Measurements from ENCODE around the gene RAC3.

DNA sequence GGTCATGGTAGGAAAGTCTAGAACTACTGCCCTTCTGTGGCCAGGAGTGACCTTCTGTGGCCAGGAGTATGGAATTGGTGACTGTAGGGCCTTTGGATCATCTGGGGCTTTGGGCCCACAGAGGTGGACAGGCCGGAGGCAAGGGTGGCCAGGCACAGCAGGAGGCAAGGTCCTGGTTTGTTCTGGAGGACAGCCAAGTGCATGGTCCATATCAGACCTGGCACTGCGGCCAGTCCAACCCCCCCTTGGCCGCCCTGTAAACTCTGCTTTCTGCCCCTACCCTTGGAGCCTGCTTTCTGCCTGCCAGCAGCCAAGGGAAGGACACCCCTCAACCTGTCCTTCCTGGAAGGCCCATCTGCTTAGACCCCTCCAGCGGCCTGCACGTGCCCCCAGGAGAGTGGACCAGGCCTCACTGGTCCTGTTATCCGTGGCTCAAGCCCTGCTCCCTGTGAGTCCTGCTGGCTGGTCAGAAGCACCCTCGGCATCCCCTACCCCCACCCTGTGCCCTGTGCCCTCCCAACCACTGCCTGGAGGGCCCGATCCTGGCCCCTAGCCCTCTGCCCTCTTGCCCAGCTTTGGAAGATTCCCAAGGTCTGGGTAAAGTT, 8.3 kb downstream of the RAC3 start:
- TF ChIP-seq, protein P1, sequence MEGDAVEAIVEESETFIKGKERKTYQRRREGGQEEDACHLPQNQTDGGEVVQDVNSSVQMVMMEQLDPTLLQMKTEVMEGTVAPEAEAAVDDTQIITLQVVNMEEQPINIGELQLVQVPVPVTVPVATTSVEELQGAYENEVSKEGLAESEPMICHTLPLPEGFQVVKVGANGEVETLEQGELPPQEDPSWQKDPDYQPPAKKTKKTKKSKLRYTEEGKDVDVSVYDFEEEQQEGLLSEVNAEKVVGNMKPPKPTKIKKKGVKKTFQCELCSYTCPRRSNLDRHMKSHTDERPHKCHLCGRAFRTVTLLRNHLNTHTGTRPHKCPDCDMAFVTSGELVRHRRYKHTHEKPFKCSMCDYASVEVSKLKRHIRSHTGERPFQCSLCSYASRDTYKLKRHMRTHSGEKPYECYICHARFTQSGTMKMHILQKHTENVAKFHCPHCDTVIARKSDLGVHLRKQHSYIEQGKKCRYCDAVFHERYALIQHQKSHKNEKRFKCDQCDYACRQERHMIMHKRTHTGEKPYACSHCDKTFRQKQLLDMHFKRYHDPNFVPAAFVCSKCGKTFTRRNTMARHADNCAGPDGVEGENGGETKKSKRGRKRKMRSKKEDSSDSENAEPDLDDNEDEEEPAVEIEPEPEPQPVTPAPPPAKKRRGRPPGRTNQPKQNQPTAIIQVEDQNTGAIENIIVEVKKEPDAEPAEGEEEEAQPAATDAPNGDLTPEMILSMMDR (IDR thresholded peaks at IDR 0.05): no peak
- TF ChIP-seq POLR2A (IDR thresholded peaks at IDR 0.05; ENCODE audit: low read depth): no peak

All from esophagus muscularis mucosa (tissue), 3 donors.